HL-60/S4 (cell line): ENCODE measurements around the gene FAM107B.

ENCODE experiments used
- in situ Hi-C: fragments of 300-500 bp; cut with MboI; formaldehyde crosslinking; loops from 2 replicates; pipeline ENCODE4 v1.14.3; 2022; ENCODE audit warnings: low sequenced_read_pairs

FAM107B gene

GRCh38 chr10:14585287-14586193 lies 189.2 kb downstream of the FAM107B start:
- in situ Hi-C loops = no loop called here

DNA sequence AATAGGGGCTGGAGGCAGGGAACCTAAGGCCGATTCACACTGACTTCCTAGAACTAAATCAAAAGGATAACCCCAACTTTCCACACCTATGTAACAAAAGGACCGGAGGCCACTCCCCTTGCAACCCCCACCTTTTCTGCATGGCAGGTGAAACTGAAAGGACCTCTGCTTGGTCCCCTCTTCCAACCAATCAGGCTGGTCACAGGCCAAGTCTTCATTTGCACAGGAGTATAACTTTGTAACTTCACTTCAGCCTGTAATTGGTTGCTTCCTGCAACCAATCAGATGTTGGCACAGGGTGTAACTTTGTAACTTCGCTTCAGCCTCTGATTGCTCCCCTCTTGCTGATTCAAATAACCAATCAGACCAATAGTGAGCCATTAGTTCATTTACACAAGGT lies 190.0 kb downstream of the FAM107B start:
- in situ Hi-C loops = no loop called here

DNA sequence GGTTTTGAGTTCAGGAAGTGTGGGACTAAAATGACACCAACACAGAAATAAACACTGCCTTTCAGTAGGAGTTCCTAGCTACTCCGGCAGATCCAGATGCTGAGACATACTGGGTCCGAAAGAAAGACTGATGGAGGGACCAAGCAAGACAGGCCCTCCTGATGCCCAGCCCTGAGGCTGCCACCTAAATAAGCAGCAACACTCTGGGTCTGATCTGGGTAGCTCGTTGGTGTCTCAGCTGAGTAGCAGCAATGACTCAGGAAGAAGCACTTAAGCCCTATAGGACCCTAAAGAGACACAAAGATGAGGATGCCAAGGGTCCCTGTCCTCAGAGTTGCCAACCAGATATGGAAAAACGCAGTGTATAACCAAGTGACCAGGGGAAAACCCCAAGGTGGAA lies 190.7 kb downstream of the FAM107B start:
- in situ Hi-C loops = no loop called here

GRCh38 chr10:14583252-14583651 lies 191.4 kb downstream of the FAM107B start:
- in situ Hi-C loops = no loop called here

DNA sequence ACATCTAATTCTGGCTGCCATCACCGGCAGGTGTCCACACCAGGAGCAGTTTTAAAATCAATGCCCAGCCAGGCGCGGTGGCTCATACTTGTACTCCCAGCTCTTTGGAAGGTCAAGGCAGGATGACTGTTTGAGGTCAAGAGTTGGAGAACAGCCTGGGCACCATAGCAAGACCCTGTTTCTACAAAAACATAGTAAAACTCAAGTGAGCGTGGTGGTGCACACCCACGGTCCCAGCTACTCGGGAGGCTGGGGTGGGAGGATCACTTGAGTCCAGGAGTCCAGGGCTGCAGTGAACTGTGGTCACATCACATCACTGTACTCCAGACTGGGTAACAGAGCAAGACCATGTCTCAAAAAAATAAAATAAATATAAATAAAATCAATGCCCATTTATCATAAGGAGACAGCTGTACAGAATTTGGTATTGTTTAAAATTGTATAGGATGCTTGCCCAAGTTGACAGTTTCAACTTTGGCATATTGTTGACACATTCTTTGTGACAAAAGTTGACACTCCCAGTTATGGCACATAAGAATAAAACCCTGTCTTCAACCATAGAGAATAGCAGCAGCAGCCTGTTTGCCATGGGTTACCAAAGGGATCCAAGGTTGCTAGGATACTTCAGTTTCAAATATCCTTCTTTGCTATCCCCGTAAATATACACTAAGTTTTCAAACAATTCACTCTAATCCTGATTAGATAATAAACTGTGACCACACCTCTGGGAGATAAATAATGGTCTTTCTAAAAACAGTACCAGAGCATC lies 193.0 kb downstream of the FAM107B start:
- in situ Hi-C loops = no loop called here

GRCh38 chr10:14580671-14581332 lies 193.9 kb downstream of the FAM107B start:
- in situ Hi-C loops = no loop called here

- in situ Hi-C loops = no loop called here
Measured at GRCh38 chr10:14579405-14579804, 195.3 kb downstream of the FAM107B start.

DNA sequence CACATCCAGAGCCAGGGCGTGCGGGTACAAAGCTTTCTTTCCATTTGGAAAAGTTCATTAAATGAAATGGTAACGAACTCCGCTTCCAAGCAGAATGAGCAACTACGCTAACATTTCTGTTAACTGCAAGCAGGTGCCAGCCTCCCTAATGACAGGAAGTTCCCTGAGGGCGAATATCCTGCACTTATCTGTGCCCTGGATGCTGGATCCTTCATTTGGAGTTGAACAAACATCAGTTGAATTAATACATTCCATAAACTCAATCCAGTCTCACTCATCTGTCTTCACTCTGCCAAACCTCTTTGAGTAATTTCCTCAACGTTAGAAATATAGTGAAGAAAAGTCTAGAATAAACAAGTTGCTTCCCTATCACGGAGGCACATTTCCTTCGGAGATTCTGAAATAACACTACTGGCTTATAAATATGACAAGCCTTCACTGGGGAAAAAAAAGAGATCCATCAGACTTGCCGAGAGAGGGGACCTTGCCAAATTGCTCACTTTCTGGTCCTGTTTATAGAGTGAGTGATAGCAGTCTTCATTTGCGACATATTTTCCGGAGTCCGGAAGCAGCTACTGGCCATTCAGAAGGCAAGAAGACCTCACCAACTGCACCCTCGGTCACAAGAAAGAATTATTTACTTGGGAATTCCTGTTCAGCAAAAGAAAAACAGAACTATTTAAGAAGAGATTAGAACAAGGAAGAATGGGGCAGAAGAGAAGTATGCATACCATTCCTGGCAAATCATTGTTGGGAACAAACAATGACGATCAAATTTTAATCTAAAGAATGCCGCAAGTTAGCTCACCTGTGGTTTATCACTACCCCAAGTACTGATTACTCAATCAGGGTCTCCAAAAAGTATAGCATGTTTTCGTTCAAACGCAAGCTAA lies 196.4 kb downstream of the FAM107B start:
- in situ Hi-C loops = no loop called here

- in situ Hi-C loops = no loop called here
Measured at GRCh38 chr10:14574885-14575284, 199.8 kb downstream of the FAM107B start.

- in situ Hi-C loops = no loop called here
Measured at GRCh38 chr10:14574291-14574690, 200.4 kb downstream of the FAM107B start.

- in situ Hi-C loops = no loop called here
Measured at GRCh38 chr10:14573666-14574261, 200.9 kb downstream of the FAM107B start.

GRCh38 chr10:14572811-14573210 lies 201.9 kb downstream of the FAM107B start:
- in situ Hi-C loops = no loop called here

DNA sequence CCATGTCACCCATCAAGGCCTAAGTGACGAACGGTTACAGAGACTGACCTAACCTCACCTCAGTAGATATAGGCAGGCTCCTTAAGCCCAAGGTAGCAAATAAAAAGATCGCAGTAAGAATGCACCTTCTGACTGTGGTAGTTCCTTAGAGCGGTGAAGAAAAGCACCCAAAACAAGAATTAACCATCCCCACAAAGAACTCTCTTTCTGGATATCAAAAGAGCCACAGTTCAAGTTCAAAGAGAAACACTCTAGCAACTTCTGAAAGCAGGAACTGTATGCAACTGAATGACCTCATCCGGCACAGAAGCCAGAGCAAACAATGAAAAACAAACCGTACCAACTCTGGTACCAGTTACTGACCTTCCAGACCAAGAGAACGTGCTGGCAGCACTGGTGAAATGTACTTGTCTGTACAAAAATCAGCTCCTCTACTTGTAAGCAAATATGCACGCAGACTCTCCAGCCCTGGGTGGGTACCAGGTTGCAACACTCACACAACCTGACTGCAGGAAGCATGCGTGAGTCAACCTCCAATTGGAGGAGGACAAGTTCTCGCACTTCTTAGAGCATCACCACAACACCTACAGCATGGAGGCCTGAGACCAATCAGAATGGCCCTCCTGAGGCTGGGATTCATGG lies 202.7 kb downstream of the FAM107B start:
- in situ Hi-C loops = no loop called here

DNA sequence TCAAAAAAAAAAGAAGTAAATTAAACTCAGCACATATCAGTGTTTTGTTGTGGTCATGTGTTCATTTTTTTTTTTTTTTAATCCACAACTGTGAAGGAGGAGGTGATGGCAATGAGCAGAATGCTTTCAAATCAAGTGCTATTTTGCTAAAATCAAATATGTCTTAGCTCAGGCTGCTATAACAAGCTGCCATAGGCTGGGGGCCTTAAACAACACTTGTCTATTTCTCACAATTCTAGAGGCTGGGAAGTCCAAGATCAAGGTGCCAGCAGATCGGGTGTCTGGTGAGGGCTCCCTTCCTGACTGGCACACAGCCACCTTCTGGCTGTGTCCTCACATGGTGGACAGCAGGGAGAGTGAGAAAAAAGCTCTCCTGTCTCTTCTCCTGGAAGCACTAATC lies 203.9 kb downstream of the FAM107B start:
- in situ Hi-C loops = no loop called here

DNA sequence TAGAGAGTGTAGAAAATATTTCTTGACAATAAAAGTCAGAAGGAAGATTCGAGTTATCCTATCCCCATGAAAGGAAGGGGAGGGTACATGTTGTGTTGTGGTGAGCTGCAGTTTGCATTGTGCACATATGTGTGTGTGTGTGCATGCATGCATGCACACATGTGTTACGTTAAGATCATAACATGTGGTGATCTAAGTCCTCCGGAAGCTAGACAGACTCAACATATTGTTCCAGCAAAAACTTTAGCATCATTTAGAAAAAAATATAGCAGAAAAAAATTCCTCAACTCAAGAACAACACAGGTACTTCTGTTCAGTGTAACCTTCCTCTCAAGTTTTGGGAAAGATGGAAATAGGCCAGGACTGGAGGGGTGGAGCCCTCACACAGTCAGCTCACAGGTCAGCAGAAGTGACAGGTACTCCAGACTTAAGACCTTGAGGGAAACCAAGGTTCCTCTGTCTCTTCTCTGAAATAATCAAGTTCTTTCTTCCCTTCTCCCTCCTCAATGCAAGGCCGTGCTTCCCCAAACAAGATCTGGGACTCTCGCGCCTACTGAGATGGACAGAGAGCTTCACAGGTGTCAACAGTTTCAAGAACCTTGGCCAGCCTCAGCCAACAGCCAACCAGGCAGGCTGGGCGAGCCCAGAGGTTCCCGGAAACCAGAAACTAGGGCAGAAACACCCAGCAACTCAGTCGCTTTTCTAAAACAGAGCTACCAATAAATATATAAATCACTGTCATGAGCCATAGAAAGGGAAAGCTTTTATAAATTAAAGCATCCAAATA lies 205.2 kb downstream of the FAM107B start:
- in situ Hi-C loops = no loop called here

GRCh38 chr10:14567421-14567820 lies 207.3 kb downstream of the FAM107B start:
- in situ Hi-C loops = no loop called here

GRCh38 chr10:14566498-14566897 lies 208.2 kb downstream of the FAM107B start:
- in situ Hi-C loops = no loop called here

DNA sequence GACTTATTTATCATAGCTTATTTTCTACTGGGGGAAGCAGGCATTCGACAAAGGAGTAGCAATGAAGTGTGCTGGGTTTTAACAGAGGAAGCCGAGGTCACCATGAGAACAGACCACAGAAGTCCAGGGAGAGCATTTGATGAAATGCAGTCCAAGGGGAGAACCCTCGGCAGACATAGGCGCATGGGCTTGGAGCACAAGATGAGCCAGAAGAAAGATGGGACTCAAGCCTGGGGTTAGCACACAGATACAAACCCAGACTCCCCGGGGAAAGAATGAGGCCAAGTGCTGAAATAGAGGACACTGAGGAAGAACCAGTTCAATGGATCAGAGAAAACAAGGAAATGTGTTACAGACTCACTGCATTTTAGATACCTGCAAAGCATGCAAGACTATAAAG lies 209.5 kb downstream of the FAM107B start:
- in situ Hi-C loops = no loop called here

- in situ Hi-C loops = no loop called here
Measured at GRCh38 chr10:14564268-14564744, 210.4 kb downstream of the FAM107B start.
